Activated CD4-positive, alpha-beta T cell treated with anti-CD3 and anti-CD28 coated beads for 36 hours (primary cell): ENCODE measurements around the gene ZNF607. TPM values are rescaled to one million over a fixed set of nuclear protein-coding genes. Genes with fewer than 3 reads are reported as not detected.

Source experiments
- total RNA-seq, 2 experiments: library from RNA; stranded (reverse); gene quantifications; one replicate each; pipeline ENCODE4 v1.2.3, GENCODE V29; 2021

Gene ZNF607
- total RNA-seq, 2 experiments from 2014 or later, result 4.9 to 8.3 TPM

Other genes with a start within 250 kb of the ZNF607 start
- 1 to 10 TPM; 4.4 to 4.7 TPM for gene ZNF793, start 212.8 kb downstream of the ZNF607 start, total RNA-seq
- gene ZNF571, start 125.0 kb downstream of the ZNF607 start, total RNA-seq, result 1 to 10 TPM; 2.4 to 2.9 TPM
- 1 to 10 TPM in 1 of 2 experiments, under 1 TPM in 1; 0.67 to 1.1 TPM for gene ZNF540, start 124.9 kb downstream of the ZNF607 start, total RNA-seq
- gene ZFP30, start 64.3 kb downstream of the ZNF607 start, total RNA-seq, result 10 to 100 TPM in 1 of 2 experiments, 1 to 10 TPM in 1; 9.4 to 11.1 TPM
- 1 to 10 TPM; 8.9 to 9.7 TPM for gene ZNF573, start 59.8 kb upstream of the ZNF607 start, total RNA-seq
- not detected for gene WDR87, start 186.8 kb upstream of the ZNF607 start, total RNA-seq
- 10 to 100 TPM; 10.5 to 18.3 TPM for gene SIPA1L3, start 187.4 kb upstream of the ZNF607 start, total RNA-seq